NT2/D1 (cell line): ENCODE data around the gene SLC16A4.

ENCODE experiments used
- DNase-seq: peaks from one replicate; pipeline ENCODE4 v3.0.0-alpha.2; 2011; ENCODE audit warnings: low read depth, low spot score
- H3K27me3 ChIP-seq: 2 replicates; pipeline ENCODE4 v1.6.0; 2011; ENCODE audit warnings: mild to moderate bottlenecking; ENCODE audit not compliant: insufficient read length, insufficient read depth
- H3K36me3 ChIP-seq: 2 replicates; pipeline ENCODE4 v1.6.1; 2011; ENCODE audit warnings: mild to moderate bottlenecking, low read length, mixed read lengths; ENCODE audit not compliant: insufficient read depth, insufficient read length
- H3K4me1 ChIP-seq: 2 replicates; pipeline ENCODE4 v1.5.1; 2011; ENCODE audit not compliant: insufficient read depth, insufficient read length
- H3K4me3 ChIP-seq: 2 replicates; pipeline ENCODE4 v1.5.1; 2011; ENCODE audit warnings: low read depth; ENCODE audit not compliant: insufficient read length
- H3K9ac ChIP-seq: 2 replicates; pipeline ENCODE4 v1.6.0; 2011; ENCODE audit warnings: low read depth; ENCODE audit not compliant: insufficient read length
- H3K9me3 ChIP-seq: 2 replicates; pipeline ENCODE4 v1.5.1; 2011; ENCODE audit warnings: mild to moderate bottlenecking, low read length; ENCODE audit not compliant: insufficient read depth
- SUZ12 ChIP-seq: IDR thresholded peaks from 2 replicates; pipeline ENCODE4 v1.6.1; 2011; ENCODE audit not compliant: insufficient read length, insufficient read depth; ENCODE audit errors: extremely low read depth
- YY1 ChIP-seq: IDR thresholded peaks from 2 replicates; pipeline ENCODE4 v1.6.1; 2011; ENCODE audit not compliant: insufficient read length, insufficient read depth
- ZNF274 ChIP-seq: IDR thresholded peaks from 2 replicates; pipeline ENCODE4 v1.6.1; 2011; ENCODE audit warnings: mild to moderate bottlenecking, low read depth, low read length

SLC16A4 gene

GRCh38 chr1:110321846-110322245 lies 69.0 kb downstream of the SLC16A4 start:
- H3K4me1 ChIP-seq: no peaks in the 10 kb centered on the region
- DNase-seq: no peak
- no peaks in the 10 kb centered on the region for H3K36me3 ChIP-seq
- H3K9me3 ChIP-seq: peaks cover 11% of the 10 kb centered on the region; the same call in 1 of the 2 replicates
- TF ChIP-seq ZNF274: no peak
- no peak overlapping the region for H3K4me3 ChIP-seq
- no peaks in the 10 kb centered on the region for H3K27me3 ChIP-seq
- no peak overlapping the region for H3K9ac ChIP-seq

GRCh38 chr1:110321045-110321444 lies 69.8 kb downstream of the SLC16A4 start:
- Histone ChIP-seq H3K36me3 (no peaks in the 10 kb centered on the region), H3K9me3 (peaks cover 11% of the 10 kb centered on the region; the same call in 1 of the 2 replicates), H3K27me3 (no peaks in the 10 kb centered on the region), H3K9ac (no peak overlapping the region), H3K4me1 (no peaks in the 10 kb centered on the region), H3K4me3 (no peak overlapping the region)
- DNase-seq: no peak
- TF ChIP-seq YY1 (no peak), SUZ12 (no peak), ZNF274 (no peak)

GRCh38 chr1:110320168-110320518 lies 70.7 kb downstream of the SLC16A4 start:
- no peak for DNase-seq
- H3K4me1 ChIP-seq: no peaks in the 10 kb centered on the region
- H3K9me3 ChIP-seq: peaks cover 11% of the 10 kb centered on the region; the same call in 1 of the 2 replicates
- no peak overlapping the region for H3K4me3 ChIP-seq
- no peaks in the 10 kb centered on the region for H3K36me3 ChIP-seq
- H3K9ac ChIP-seq: no peak overlapping the region
- no peaks in the 10 kb centered on the region for H3K27me3 ChIP-seq
- TF ChIP-seq YY1 (no peak), ZNF274 (no peak), SUZ12 (no peak)

- no peak overlapping the region for H3K9ac ChIP-seq
- H3K9me3 ChIP-seq: peaks cover 11% of the 10 kb centered on the region; the same call in 1 of the 2 replicates
- DNase-seq: no peak
- no peaks in the 10 kb centered on the region for H3K27me3 ChIP-seq
- no peak for TF ChIP-seq YY1
- no peak for TF ChIP-seq ZNF274
- TF ChIP-seq SUZ12: no peak
- no peaks in the 10 kb centered on the region for H3K36me3 ChIP-seq
- no peaks in the 10 kb centered on the region for H3K4me1 ChIP-seq
- H3K4me3 ChIP-seq: no peak overlapping the region
Measured at GRCh38 chr1:110319332-110320167, 71.3 kb downstream of the SLC16A4 start.

GRCh38 chr1:110318046-110318445 lies 72.8 kb downstream of the SLC16A4 start:
- Histone ChIP-seq H3K4me3 (no peak overlapping the region), H3K4me1 (no peaks in the 10 kb centered on the region), H3K27me3 (no peaks in the 10 kb centered on the region), H3K36me3 (no peaks in the 10 kb centered on the region), H3K9me3 (peaks cover 11% of the 10 kb centered on the region; the same call in 1 of the 2 replicates), H3K9ac (no peak overlapping the region)
- no peak for DNase-seq
- TF ChIP-seq YY1: no peak
- TF ChIP-seq SUZ12: no peak
- no peak for TF ChIP-seq ZNF274

GRCh38 chr1:110316735-110317134 lies 74.1 kb downstream of the SLC16A4 start:
- H3K4me1 ChIP-seq: no peaks in the 10 kb centered on the region
- no peaks in the 10 kb centered on the region for H3K36me3 ChIP-seq
- TF ChIP-seq SUZ12 (no peak), ZNF274 (no peak), YY1 (no peak)
- no peak for DNase-seq
- no peak overlapping the region for H3K4me3 ChIP-seq
- H3K9ac ChIP-seq: no peak overlapping the region
- H3K9me3 ChIP-seq: peaks cover 11% of the 10 kb centered on the region; the same call in 1 of the 2 replicates
- H3K27me3 ChIP-seq: no peaks in the 10 kb centered on the region
